ENCODE measurements around the gene ADAMTS6.
"Not testable (repeated sequence)": the region's sequence is repeated elsewhere in the genome, so short reads cannot be mapped to it uniquely, and the experiment has no call there.

ADAMTS6 gene

GRCh38 chr5:65481635-65482295 lies at the start of gene ADAMTS6:
ADAMTS6 (minus strand) TSS chr5:65481920; CDS start chr5:65473673, 8,247 bp downstream.
- peak; percentile 60 for DNase-seq (ENCODE audit: low read depth)

- DNase-seq (ENCODE audit: low read depth), result no peak
Measured at GRCh38 chr5:65530904-65531303, 49.2 kb upstream of the ADAMTS6 start.

DNA sequence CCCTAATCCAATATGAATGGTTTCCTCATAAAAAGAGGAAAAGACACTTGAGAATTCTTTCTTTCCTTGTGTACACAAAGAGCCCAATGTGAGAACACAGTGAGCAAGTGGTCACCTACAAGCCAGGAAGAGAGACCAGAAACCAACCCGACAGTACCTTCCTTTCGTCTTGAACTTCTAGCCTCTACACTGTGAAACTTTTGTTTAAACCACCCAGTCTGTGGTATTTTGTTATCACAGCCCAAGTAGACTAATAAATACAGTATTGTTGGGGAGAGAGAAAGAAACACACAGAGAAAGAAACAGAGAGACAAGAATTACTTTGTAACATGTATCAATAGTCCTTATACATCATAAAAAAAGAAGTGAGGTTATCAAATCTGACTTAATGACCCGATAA lies 44.0 kb upstream of the ADAMTS6 start:
- DNase-seq (ENCODE audit: low read depth), result no peak

- no peak for DNase-seq (ENCODE audit: low read depth)
Measured at GRCh38 chr5:65512170-65512937, 30.6 kb upstream of the ADAMTS6 start.

DNA sequence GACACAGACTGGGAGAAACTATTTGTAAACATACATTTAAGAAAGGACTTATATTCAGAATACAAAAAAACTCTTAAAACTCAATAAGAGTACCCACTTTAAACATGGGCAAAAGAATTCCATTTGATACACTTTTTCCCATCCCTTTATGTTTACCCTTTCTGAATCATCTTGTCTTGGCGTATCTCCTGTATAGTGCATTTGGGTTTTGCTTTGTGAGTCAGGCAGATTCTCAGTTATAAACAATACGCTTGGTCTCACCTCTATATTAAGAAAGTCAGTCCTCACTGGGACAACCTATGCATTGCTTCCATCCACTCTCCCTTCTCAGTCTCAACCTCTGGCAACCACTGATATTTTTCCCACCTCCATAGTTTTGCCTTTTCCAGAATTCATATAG lies 27.3 kb upstream of the ADAMTS6 start:
- no peak for DNase-seq (ENCODE audit: low read depth)

DNA sequence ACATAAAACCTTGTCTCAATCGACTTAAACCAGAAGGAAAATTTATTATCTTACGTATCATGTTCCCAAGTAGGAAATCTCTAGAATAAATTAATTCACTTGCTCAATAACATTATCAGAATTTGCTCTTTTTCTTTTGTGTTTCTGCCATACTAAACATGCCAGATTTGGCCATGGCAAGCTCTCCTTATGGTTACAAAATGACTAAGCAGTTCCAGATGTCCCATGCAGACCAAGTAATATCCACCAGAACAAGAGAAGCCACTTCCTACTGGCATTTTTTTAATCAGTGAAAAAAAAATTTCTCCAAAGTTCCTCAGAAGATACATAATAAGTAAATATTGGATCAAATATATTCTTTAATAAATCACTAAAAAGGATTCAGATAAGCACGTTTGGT lies 25.2 kb upstream of the ADAMTS6 start:
- DNase-seq (ENCODE audit: low read depth), result no peak

DNA sequence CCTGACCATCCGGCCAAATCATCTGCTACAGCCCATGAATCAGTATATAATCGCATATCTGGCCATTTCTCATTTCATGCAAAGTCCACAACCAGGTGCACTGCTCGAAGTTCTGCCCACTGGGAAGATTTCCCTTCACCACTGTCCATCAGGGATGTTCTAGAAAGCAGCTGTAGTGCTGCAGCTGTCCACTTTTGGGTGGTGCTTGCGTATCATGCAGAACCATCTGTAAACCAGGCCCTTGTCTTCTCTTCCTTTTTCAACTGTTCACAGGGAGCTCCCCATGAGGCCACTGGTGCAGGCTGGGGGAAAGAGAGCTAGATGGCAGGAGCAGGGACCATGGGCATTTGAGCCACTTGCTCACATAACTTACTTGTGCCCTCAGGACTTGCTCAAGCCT lies 7.4 kb upstream of the ADAMTS6 start:
- no peak for DNase-seq (ENCODE audit: low read depth)

DNA sequence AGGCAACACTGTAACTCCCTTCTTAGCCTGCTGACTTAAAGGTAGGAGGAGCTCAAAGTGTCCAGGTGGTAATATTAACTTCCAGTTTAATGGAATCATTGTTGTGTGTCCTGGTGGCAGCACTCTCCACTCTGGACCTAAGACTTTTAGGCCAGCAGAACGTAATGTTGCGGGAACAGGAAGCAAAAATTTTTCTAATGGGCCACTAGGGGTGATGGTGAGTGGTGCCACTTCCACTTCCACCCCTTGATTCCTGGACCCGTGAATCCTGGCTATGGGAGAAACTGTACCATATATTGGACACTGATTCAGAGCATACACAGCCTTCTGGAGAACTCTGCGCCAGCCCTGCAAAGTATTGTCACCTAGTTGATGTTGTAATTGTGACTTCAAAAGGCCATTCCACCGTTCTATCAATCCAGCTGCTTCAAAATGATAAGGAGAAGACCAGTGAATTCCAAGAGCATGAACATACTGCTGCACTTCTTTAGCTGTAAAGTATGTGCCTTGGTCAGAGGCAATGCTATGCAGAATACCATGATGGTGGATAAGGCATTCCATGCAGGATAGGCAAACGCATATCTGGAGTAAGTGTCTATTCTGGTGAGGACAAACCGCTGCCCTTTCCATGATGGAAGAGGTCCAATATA lies 6.4 kb upstream of the ADAMTS6 start:
- DNase-seq (ENCODE audit: low read depth), result not testable (repeated sequence)

GRCh38 chr5:65486803-65487202 lies 5.1 kb upstream of the ADAMTS6 start:
- DNase-seq (ENCODE audit: low read depth), result not testable (repeated sequence)

DNA sequence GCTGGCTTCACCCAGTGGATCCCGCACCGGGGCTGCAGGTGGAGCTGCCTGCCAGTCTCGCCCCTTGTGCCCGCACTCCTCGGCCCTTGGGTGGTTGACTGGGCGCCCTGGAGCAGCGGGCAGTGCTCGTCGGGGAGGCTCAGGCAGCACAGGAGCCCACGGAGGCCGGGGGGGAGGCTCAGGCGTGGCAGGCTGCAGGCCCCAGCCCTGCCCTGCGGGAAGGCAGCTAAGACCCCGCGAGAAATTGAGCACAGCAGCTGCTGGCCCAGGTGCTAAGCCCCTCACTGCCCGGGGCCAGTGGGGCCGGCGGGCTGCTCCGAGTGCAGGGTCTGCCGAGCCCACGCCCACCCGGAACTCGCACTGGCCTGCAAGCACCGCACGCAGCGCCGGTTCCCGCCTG lies 3.7 kb upstream of the ADAMTS6 start:
- DNase-seq (ENCODE audit: low read depth), result no peak

GRCh38 chr5:65483546-65484346 lies 2.0 kb upstream of the ADAMTS6 start:
- DNase-seq (ENCODE audit: low read depth), result no peak

GRCh38 chr5:65482736-65483545 lies 1.2 kb upstream of the ADAMTS6 start:
- no peak for DNase-seq (ENCODE audit: low read depth)

DNA sequence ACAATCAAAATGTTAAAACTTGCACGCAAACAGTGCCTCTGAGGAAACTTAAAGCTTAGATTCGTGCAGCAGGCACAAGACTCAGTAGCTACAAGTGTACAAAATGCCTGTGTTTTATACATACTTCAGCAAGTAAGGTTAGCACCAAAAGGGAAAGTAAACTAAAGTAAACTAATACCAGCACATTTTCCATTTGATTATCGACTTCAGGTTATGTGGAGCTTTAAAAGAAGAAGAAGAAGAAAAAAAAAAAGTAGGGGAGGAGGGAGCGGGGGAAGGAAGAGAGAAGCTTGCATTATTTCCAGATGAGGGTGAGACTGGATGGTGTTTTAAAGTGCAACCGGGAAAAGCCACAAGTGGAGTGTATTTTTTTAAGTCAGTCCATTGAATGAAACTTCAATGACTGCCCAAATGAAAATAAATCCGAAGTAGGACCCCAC lies 596 bp upstream of the ADAMTS6 start:
- no peak for DNase-seq (ENCODE audit: low read depth)

DNA sequence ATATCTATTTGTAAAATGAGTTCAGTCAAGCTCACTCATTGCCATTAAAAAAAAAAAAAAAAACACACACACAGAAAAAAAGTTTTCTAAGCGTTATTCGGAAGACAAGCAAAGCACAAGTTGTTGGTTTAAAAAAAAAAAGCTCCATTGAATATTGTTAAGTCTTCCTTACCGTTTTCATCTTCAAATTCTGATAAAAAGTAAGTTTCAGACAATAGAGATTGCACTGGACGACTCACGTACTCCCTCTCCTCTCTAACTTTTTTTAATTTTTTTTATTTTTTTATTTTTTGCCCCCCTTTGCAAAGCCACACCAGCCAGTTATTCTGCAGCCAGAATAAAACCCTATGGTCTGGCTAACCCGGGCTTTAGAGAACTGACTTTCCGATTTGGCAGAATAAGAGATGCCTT lies 544 bp downstream of the ADAMTS6 start:
- DNase-seq (ENCODE audit: low read depth), result no peak

DNA sequence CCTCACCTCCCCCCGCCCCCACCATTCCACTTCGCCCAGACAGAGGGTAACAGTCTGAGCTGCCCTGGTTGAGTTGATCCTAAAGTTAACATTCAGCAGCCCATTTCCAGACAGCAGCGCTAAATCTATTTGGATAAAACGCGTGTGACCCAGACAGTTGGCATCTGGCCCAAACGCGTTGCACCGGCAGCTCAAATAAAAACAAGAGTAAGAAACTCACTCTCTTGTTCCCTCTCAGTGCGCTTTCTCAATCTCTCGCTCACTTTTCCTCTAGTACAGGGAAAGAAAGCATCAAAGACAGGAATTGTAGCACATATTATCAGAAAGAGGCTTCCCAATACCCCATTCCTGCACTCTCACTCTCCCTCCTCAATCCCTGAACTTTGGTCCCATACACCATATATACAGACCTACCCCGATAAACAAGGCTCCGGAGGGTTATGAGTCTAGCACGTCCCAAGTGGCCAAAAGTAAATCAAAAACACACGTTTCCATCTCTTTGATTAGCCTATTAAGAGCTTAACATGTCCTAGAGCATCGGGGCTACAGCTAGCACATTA lies 1.3 kb downstream of the ADAMTS6 start:
- DNase-seq (ENCODE audit: low read depth), result no peak

GRCh38 chr5:65479527-65479926 lies 2.2 kb downstream of the ADAMTS6 start:
- DNase-seq (ENCODE audit: low read depth), result no peak

- no peak for DNase-seq (ENCODE audit: low read depth)
Measured at GRCh38 chr5:65478336-65478735, 3.4 kb downstream of the ADAMTS6 start.

DNA sequence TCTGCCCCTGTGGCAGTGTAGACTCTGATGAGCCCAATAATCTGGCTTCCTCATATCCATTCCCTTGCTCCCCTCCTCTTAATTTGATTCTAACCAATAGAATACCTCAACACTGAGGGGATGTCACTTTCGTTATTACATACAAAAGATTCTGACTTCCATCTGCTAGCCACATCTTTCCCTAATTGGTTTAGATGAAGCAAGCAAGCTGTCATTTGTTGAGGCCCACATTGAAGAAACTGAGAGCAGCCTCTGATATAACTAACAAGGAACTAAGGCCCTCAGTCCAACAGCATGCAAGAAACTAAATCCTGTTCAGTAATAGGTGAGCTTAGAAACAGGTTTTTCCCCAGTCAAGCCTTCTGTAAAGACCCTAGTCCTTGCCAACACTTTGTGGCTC lies 5.8 kb downstream of the ADAMTS6 start:
- no peak for DNase-seq (ENCODE audit: low read depth)

- DNase-seq (ENCODE audit: low read depth), result no peak
Measured at GRCh38 chr5:65475336-65475735, 6.4 kb downstream of the ADAMTS6 start.

GRCh38 chr5:65474130-65474711 lies 7.5 kb downstream of the ADAMTS6 start:
- no peak for DNase-seq (ENCODE audit: low read depth)

DNA sequence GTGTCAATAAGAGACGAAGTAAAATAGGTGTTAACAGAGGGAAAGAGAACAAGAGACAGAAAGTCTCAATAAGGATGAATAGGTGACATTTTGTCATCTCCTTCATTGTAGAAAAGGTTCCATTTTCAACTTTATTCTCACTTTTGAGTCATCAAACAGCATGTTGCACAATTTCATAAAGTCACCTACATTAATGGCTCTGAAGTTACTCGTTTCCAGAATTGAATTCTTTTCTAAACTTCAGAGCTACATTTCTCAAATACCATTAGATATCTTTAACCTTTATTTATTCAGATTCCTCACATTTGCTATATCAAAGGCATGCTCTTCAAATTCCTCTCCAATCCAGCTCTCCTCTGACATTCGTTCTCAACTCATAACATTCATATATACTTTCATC lies 13.1 kb downstream of the ADAMTS6 start:
- DNase-seq (ENCODE audit: low read depth), result no peak
